8988T (cell line): ENCODE results near the gene CCSER2.
A peak's percentile ranks its signal among the peaks of the same experiment; 100 is the strongest.
"Not testable (repeated sequence)": the region's sequence is repeated elsewhere in the genome, so short reads cannot be mapped to it uniquely, and the experiment has no call there.

ENCODE experiments used
- DNase-seq: peaks from one replicate; pipeline ENCODE4 v3.0.0; 2011

Gene CCSER2

GRCh38 chr10:84525807-84526182 is 197.4 kb downstream of the CCSER2 start:
- not testable (repeated sequence) for DNase-seq

GRCh38 chr10:84527386-84527785 is 199.0 kb downstream of the CCSER2 start:
- not testable (repeated sequence) for DNase-seq

DNA sequence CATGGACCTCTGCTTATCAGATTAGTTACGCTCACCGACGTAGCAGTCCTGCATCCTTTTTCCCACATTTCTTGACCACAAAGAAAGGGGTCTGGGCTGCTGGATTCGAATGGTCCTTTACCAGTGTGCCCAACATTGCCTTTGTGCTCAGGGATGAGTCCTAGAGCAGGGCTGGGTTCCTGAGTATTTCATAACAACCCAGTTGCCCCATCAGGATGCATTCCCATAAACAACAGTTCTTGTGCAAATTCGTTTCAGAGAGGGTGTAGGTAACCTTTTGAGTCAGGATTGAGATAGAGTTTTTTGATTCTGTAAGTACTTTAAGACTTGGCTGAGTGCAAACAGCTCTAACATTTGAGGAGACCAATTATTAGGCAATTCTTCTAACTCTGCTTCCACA is 200.1 kb downstream of the CCSER2 start:
- DNase-seq: not testable (repeated sequence)

- no peak for DNase-seq
Observed at GRCh38 chr10:84530724-84531325, 202.4 kb downstream of the CCSER2 start.

- no peak for DNase-seq
Observed at GRCh38 chr10:84531396-84531795, 203.0 kb downstream of the CCSER2 start.

GRCh38 chr10:84534168-84534567 is 205.8 kb downstream of the CCSER2 start:
- DNase-seq: no peak

DNA sequence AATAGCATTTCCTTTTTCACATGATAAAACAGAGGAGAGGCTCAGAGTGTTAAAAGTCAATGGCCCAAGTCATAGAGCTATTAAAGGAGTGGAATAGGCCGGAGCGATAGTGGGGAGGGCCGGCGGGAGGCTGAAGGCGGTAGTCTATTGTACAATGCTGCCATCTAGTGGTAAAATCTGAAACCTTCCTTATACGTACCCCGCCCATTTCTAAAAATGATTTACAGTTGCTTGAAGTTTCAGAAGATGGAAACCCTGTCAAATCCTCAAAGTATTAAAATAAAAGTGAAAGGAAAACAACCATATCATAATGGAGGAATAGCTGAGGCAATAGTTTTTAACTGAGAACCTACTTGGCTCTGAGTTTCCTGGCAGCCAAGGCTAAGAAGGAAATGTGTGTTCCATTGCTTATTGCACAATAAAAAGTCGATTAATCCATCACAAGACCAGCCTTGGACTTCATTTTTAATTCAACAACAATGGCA is 209.1 kb downstream of the CCSER2 start:
- DNase-seq: peak; percentile 39

GRCh38 chr10:84538036-84538435 is 209.6 kb downstream of the CCSER2 start:
- DNase-seq: no peak

DNA sequence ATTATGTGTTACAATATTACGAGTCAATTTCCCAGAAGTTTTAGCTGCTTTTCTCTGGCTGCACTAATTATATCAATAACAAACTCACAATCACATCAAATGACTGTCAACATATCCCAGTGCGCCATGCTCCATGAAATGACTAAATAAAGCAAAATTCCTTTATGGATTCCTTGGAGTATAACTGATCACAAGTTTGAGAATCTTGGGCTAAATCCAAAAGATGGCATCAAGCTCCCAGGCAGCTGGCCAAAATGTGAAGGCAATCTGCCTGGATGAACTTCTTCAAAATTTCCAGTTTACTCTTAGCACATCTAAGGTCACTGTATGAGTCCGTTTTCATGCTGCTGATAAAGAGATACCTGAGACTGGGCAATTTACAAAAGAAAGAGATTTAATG is 210.8 kb downstream of the CCSER2 start:
- no peak for DNase-seq

DNA sequence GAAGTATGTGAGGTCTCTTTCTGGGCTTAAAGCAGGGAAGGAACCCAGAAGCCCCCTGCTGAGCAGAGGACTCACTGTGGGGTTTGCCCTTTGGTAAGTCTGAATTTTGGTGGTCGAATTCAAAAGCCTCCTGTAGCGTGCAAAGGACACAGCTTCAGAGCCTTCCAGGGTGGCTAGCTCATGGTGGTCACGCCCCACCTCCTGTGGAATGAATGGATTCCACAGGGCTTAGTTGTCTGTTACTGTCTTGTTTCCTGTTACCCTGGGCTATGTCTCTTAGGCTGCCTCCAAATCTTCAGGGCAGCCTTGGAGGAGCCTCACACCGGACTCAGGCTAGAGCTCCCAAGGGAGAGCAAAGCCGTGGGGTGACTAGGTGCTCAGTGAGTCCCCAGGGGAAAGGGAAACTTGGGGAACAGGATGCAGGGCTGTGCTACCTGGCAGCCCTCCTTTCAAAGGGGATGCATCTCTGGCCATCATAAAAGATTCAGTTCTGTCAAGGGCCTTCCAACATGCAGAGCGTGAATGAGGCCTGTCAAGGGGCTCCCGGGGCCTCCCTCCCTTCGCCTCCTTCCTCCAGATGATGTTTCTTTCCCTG is 211.7 kb downstream of the CCSER2 start:
- DNase-seq: peak; percentile 49

GRCh38 chr10:84540617-84541288 is 212.4 kb downstream of the CCSER2 start:
- peak; percentile 60 for DNase-seq

- peak; percentile 34 for DNase-seq
Observed at GRCh38 chr10:84541289-84541637, 212.9 kb downstream of the CCSER2 start.

GRCh38 chr10:84542522-84543490 is 214.4 kb downstream of the CCSER2 start:
- DNase-seq: no peak

GRCh38 chr10:84543948-84544347 is 215.6 kb downstream of the CCSER2 start:
- DNase-seq: no peak

GRCh38 chr10:84545651-84546050 is 217.3 kb downstream of the CCSER2 start:
- no peak for DNase-seq

GRCh38 chr10:84546609-84547008 is 218.2 kb downstream of the CCSER2 start:
- no peak for DNase-seq

GRCh38 chr10:84547616-84548015 is 219.2 kb downstream of the CCSER2 start:
- no peak for DNase-seq

DNA sequence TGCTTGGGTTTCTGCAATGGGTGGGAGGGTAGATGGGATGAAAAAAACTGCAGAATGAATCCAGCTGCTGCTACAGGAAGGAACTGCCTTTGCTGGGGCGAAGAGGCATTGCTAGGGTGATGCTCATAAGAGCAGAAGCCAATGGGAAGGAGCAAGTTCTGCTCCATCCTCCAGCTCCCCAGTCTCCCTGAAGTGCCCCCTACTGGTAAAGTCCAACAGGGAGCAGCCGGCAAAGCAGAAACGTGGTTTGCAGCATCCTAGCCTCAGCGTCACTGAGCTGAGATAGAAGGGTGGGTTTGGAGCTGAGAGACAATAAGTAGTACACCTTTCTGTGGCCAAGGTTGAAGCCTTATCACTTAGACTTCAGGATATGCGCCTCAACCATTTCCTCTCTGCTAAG is 220.5 kb downstream of the CCSER2 start:
- DNase-seq: no peak

GRCh38 chr10:84549368-84550165 is 221.2 kb downstream of the CCSER2 start:
- DNase-seq: no peak

GRCh38 chr10:84550756-84551436 is 222.5 kb downstream of the CCSER2 start:
- DNase-seq: no peak

DNA sequence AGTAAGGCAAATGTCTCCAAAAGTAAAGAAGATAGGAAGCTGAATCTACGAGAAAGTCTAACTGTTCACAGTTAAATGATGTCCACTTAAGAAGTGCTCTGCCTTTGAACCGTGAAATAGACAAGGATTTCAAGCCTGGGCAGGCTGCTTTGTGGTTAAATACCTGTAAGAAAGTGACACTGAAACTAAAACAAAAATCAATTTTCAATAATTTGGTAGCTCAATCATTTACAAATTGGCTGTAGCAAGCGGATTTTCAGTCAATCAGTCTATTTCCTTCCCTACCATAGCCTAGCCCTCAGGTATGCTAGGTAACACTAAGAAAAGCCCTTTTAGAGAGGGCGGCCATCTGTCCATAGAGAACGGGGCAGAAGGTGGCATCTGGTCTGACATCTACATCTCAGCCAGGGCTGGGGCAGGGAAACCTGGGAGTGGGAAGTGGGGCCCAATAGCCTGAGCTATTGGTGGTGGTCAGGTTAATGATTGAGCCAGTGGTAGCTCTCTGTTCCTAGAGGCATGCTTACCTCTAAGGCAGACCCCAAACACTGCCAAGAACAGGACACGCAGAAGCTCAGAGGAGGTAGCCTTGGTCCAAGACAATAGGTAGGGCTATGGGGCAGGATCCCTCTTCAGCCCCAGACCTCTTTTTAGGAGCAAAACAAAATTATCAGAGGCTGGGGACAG is 223.2 kb downstream of the CCSER2 start:
- DNase-seq: no peak
